Hepatocyte (in vitro differentiated cells): ENCODE data around the gene NEDD4L. TPM values are rescaled to one million over a fixed set of nuclear protein-coding genes. Genes with fewer than 3 reads are reported as not detected.
A peak's percentile ranks its signal among the peaks of the same experiment; 100 is the strongest.

Experiments
- DNase-seq: peaks from one replicate; pipeline ENCODE4 v3.0.0-alpha.2; 2016; ENCODE audit warnings: low spot score
- H2AFZ ChIP-seq: fragments of 200-600 bp; sonication (generic); 2 replicates; pipeline ENCODE4 v1.6.0; 2016; ENCODE audit warnings: antibody characterized with exemption, mild to moderate bottlenecking
- H3K27ac ChIP-seq: fragments of 200-600 bp; sonication (generic); 2 replicates; pipeline ENCODE4 v1.5.1; 2016; ENCODE audit warnings: mild to moderate bottlenecking
- H3K27me3 ChIP-seq: fragments of 200-600 bp; sonication (generic); 2 replicates; pipeline ENCODE4 v1.6.1; 2016
- H3K36me3 ChIP-seq: fragments of 200-600 bp; sonication (generic); replicated peaks from 2 replicates; pipeline ENCODE4 v1.5.1; 2016; ENCODE audit warnings: low read depth; ENCODE audit not compliant: insufficient read depth
- H3K4me1 ChIP-seq: fragments of 200-600 bp; sonication (generic); 2 replicates; pipeline ENCODE4 v1.5.1; 2016; ENCODE audit warnings: mild to moderate bottlenecking, moderate library complexity; ENCODE audit not compliant: insufficient read depth
- H3K4me2 ChIP-seq: fragments of 200-600 bp; sonication (generic); 2 replicates; pipeline ENCODE4 v1.6.0; 2016
- H3K4me3 ChIP-seq: fragments of 200-600 bp; sonication (generic); 2 replicates; pipeline ENCODE4 v1.5.1; 2016; ENCODE audit warnings: mild to moderate bottlenecking
- H3K79me2 ChIP-seq: fragments of 200-600 bp; sonication (generic); 2 replicates; pipeline ENCODE4 v1.6.0; 2017; ENCODE audit warnings: mild to moderate bottlenecking
- H3K9me2 ChIP-seq: fragments of 200-600 bp; sonication (generic); replicated peaks from 2 replicates; pipeline ENCODE4 v1.6.0; 2017; ENCODE audit warnings: mild to moderate bottlenecking; ENCODE audit not compliant: insufficient read depth
- H3K9me3 ChIP-seq: fragments of 200-600 bp; sonication (generic); 2 replicates; pipeline ENCODE4 v1.5.1; 2016; ENCODE audit warnings: low read depth, mild to moderate bottlenecking
- H4K20me1 ChIP-seq: fragments of 200-600 bp; sonication (generic); 2 replicates; pipeline ENCODE4 v1.6.0; 2016; ENCODE audit warnings: mild to moderate bottlenecking; ENCODE audit not compliant: insufficient read depth, poor library complexity, severe bottlenecking
- EZH2 ChIP-seq: fragments of 200-600 bp; sonication (generic); IDR thresholded peaks from 2 replicates; pipeline ENCODE4 v1.6.1; 2016; ENCODE audit warnings: antibody characterized with exemption, mild to moderate bottlenecking, borderline replicate concordance
- EZH2phosphoT487 ChIP-seq: fragments of 200-600 bp; sonication (generic); IDR thresholded peaks from one replicate; pipeline ENCODE4 v1.6.1; 2018; ENCODE audit warnings: antibody characterized with exemption, mild to moderate bottlenecking, low read depth, moderate library complexity; ENCODE audit not compliant: unreplicated experiment, severe bottlenecking
- WGBS: methylation state at CpG from one replicate; pipeline ENCODE4 v1.1.6; 2016; ENCODE audit warnings: low lambda C conversion rate; ENCODE audit errors: missing lambda C conversion rate; 5-methylcytosine and 5-hydroxymethylcytosine counted together
- polyA plus RNA-seq: library from polyadenylated mRNA; unstranded; fragments of >200 nt; fragmentation: Nextera tagmentation; extraction: Ambion mirVana; gene quantifications from 2 replicates; pipeline ENCODE4 v1.2.1, GENCODE V29; 2016
- total RNA-seq: library from RNA; depleted of rRNA; stranded (reverse); fragments of >200 nt; gene quantifications from 2 replicates; pipeline ENCODE4 v1.2.3, GENCODE V29; 2014
- TF ChIP-seq, protein P1 (sequence below): fragments of 200-600 bp; sonication (generic); IDR thresholded peaks from 2 replicates; pipeline ENCODE4 v1.5.1; 2016; ENCODE audit warnings: antibody characterized with exemption, mild to moderate bottlenecking; ENCODE audit not compliant: poor library complexity

The NEDD4L gene
- total and polyA plus RNA-seq, 2 experiments from 2014 or later: 104 to 140 TPM

DNA sequence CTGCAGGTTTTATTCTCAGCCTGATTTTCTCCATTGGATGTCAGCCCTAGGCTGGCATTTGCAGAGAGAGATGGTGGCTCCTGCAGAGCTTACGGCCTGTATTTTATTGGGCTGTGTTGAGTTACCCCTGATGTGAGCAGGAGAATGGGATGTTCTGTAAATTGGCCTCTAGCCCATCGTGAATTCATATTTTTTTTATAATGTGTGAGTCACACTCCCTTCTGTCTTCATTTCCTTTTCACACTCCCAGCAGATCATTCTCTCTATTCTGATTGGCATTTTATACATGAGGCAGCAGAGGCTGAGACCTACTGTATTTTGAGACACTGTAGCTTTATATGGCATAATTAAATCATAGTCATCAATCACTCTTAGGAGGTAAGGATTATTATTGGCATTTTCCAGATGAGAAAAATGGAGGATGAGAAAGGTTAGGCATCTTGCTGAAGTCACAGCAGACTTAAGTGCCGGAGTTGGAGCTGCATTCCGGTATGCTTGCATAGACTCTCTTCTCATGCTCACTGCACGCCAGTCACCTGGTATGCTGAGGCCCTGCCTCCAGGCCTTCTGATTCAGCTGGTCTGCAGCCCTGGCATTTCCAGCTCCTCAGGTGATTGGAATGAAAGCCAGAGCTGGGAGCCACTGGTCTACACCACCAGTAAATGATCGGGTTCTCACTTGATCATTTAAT is 142.4 kb downstream of the NEDD4L start:
- no peak overlapping the region for H3K4me3 ChIP-seq
- TF ChIP-seq, protein P1, sequence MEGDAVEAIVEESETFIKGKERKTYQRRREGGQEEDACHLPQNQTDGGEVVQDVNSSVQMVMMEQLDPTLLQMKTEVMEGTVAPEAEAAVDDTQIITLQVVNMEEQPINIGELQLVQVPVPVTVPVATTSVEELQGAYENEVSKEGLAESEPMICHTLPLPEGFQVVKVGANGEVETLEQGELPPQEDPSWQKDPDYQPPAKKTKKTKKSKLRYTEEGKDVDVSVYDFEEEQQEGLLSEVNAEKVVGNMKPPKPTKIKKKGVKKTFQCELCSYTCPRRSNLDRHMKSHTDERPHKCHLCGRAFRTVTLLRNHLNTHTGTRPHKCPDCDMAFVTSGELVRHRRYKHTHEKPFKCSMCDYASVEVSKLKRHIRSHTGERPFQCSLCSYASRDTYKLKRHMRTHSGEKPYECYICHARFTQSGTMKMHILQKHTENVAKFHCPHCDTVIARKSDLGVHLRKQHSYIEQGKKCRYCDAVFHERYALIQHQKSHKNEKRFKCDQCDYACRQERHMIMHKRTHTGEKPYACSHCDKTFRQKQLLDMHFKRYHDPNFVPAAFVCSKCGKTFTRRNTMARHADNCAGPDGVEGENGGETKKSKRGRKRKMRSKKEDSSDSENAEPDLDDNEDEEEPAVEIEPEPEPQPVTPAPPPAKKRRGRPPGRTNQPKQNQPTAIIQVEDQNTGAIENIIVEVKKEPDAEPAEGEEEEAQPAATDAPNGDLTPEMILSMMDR: no peak
- TF ChIP-seq EZH2phosphoT487 (no peak), EZH2 (no peak)
- H3K4me1 ChIP-seq: peaks cover 12% of the 10 kb centered on the region
- DNase-seq: peak; percentile 60
- no peaks in the 10 kb centered on the region for H3K27me3 ChIP-seq
- H3K4me2 ChIP-seq: no peak overlapping the region
- no peaks in the 10 kb centered on the region for H3K36me3 ChIP-seq
- peaks cover 99% of the 10 kb centered on the region for H3K79me2 ChIP-seq
- H3K27ac ChIP-seq: peak overlapping the region; percentile 48
- 58% methylated on average over 6 of the region's 6 CpGs for WGBS
- H4K20me1 ChIP-seq: peaks cover 4% of the 10 kb centered on the region
- H3K9me2 ChIP-seq: no peaks in the 10 kb centered on the region
- no peaks in the 10 kb centered on the region for H3K9me3 ChIP-seq
- H2AFZ ChIP-seq: no peak overlapping the region

DNA sequence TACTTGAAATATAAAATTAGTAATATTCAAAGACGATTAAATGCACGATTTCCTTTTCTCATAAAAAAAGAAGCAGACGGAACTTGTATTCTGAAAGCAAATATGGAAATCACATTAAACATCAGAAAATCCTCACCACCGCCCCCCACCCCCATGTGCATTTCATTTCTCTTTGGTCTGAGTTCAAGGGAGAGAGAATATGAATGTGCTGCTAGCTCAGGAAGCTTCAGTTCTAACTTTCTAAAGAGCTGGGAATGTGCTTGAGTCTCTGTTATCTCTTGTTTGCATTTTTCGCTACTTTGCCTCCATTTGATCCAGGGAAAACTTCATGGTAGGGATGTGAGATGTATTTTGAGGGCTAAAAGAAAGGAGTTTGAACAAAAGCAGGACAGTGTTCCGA is 143.6 kb downstream of the NEDD4L start:
- 89% methylated on average over 6 of the region's 6 CpGs for WGBS
- H3K36me3 ChIP-seq: no peaks in the 10 kb centered on the region
- no peak overlapping the region for H3K4me3 ChIP-seq
- H2AFZ ChIP-seq: no peak overlapping the region
- peaks cover 19% of the 10 kb centered on the region for H3K4me1 ChIP-seq
- no peaks in the 10 kb centered on the region for H3K9me3 ChIP-seq
- TF ChIP-seq, protein P1: no peak
- TF ChIP-seq EZH2phosphoT487: no peak
- TF ChIP-seq EZH2: no peak
- no peaks in the 10 kb centered on the region for H3K27me3 ChIP-seq
- no peak for DNase-seq
- no peak overlapping the region for H3K27ac ChIP-seq
- peaks cover 4% of the 10 kb centered on the region for H4K20me1 ChIP-seq
- no peak overlapping the region for H3K4me2 ChIP-seq
- no peaks in the 10 kb centered on the region for H3K9me2 ChIP-seq
- peaks cover 99% of the 10 kb centered on the region for H3K79me2 ChIP-seq

DNA sequence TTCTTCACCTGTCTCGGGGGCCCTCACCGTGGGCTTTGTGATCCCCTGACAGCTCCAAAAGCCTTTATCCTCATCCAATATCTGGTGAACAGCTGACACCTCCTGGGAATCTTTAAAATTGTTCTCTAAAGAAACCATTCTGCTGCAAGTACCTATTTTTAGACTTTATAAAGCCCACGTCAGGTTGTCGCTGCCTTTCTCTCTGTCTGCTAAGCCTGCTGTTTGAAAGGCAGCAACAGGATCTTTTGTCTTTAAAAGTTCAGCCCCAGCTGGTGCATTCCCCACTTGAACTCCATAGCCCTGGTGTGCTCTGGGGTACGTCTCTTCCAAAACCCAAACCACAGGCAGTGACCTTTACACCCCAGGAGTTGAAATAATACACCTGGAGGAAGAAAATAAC is 145.0 kb downstream of the NEDD4L start:
- Histone ChIP-seq H3K79me2 (peaks cover 98% of the 10 kb centered on the region), H4K20me1 (no peaks in the 10 kb centered on the region), H3K9me3 (no peaks in the 10 kb centered on the region), H3K27ac (peak overlapping the region; percentile 47), H3K4me3 (no peak overlapping the region), H3K36me3 (no peaks in the 10 kb centered on the region), H3K4me2 (no peak overlapping the region), H3K9me2 (no peaks in the 10 kb centered on the region), H3K27me3 (no peaks in the 10 kb centered on the region), H2AFZ (no peak overlapping the region), H3K4me1 (peaks cover 19% of the 10 kb centered on the region)
- WGBS: 59% methylated on average over 5 of the region's 5 CpGs
- no peak for DNase-seq
- no peak for TF ChIP-seq EZH2
- no peak for TF ChIP-seq EZH2phosphoT487
- TF ChIP-seq, protein P1: no peak
